ENCODE measurements around the gene SLC4A1.

GRCh38 chr17:44268709-44269534 lies 987 bp upstream of the SLC4A1 start:
- TF ChIP-seq EP300 (IDR thresholded peaks at IDR 0.05), result no peak
- TF ChIP-seq CTCF (IDR thresholded peaks at IDR 0.05), result no peak
- no peak for TF ChIP-seq POLR2A (IDR thresholded peaks at IDR 0.05)
- no peak for TF ChIP-seq POLR2AphosphoS5 (IDR thresholded peaks at IDR 0.05)

All from upper lobe of left lung (tissue), 4 donors.